HepG2 (cell line): ENCODE results near the gene LAMTOR2. TPM values are rescaled to one million over a fixed set of nuclear protein-coding genes. Genes with fewer than 3 reads are reported as not detected.

Experiments
- ATAC-seq: fragments of 200-7000 bp; cut with Tn5 transposase; 3 replicates; pipeline ENCODE4 v1.9.1; 2020; ENCODE audit warnings: mild to moderate bottlenecking, moderate library complexity
- BruUV-seq: library from RNA; stranded (reverse); fragments of 400-500 nt; replicated peaks from 2 replicates; lab custom pipeline; 2021; lab: Mats Ljungman, UMichigan
- CTCF ChIA-PET: fragments of 300-600 bp; formaldehyde crosslinking; extraction: SDS; loops from one replicate; lab custom pipeline; 2021; ENCODE audit warnings: low total read pairs, inconsistent platforms, low intra/inter-chr PET ratio; lab: Yijun Ruan, JAX
- POLR2A ChIA-PET: fragments of 350-600 bp; sonication (Branson Sonifier 250); formaldehyde crosslinking; loops from one replicate; lab custom pipeline; 2020; ENCODE audit warnings: antibody characterized with exemption, inconsistent platforms; lab: Yijun Ruan, JAX
- DNase-seq: peaks from one replicate; pipeline ENCODE4 v3.0.0-alpha.2; 2015; ENCODE audit warnings: low spot score
- FAIRE-seq: peaks from 3 replicates; lab custom pipeline; 2011; peaks lifted over from hg19 to GRCh38; lab: Jason Lieb, UNC
- H2AFZ ChIP-seq: one replicate; pipeline ENCODE4 v1.6.1; 2011; ENCODE audit warnings: low read length, inconsistent platforms
- H3K27ac ChIP-seq: fragments of 300-600 bp; 3 replicates; pipeline ENCODE4 v1.8.0; 2011; ENCODE audit warnings: mixed run types, mild to moderate bottlenecking, mixed read lengths, low read length, inconsistent platforms; ENCODE audit not compliant: insufficient read depth; ENCODE audit errors: extremely low read length
- H3K27me3 ChIP-seq, 2 experiments: fragments of 200-600 bp in 1 of 2; 2 replicates in 1 of 2; 3 replicates in 1 of 2; pipeline versions ENCODE4 v1.6.0 to v1.8.0; 2011; ENCODE audit warnings: low read length in 2 of 2, mild to moderate bottlenecking in 2 of 2, moderate library complexity in 2 of 2, inconsistent platforms in 1 of 2; ENCODE audit not compliant: insufficient read depth in 2 of 2, control insufficient read depth in 1 of 2
- H3K36me3 ChIP-seq, 2 experiments: fragments of 200-600 bp in 1 of 2; replicated peaks in 1 of 2; 2 replicates in 1 of 2; 3 replicates in 1 of 2; pipeline versions ENCODE4 v1.5.1 to v1.8.0; 2011; ENCODE audit warnings: low read length in 2 of 2, inconsistent platforms in 1 of 2; ENCODE audit not compliant: insufficient read depth in 2 of 2, control insufficient read depth in 1 of 2
- H3K4me1 ChIP-seq: 2 replicates; pipeline ENCODE4 v1.5.1; 2012; ENCODE audit warnings: low read length, inconsistent platforms; ENCODE audit not compliant: insufficient read depth
- H3K4me2 ChIP-seq: 2 replicates; pipeline ENCODE4 v1.6.0; 2011; ENCODE audit warnings: low read depth, low read length, inconsistent platforms
- H3K4me3 ChIP-seq, 3 experiments: fragments of 200-600 bp in 1 of 3; sonication (generic), shearing (Covaris generic) in 1 of 3; replicated peaks in 1 of 3; 2 replicates each; pipeline ENCODE4 v1.5.1; 2011 to 2016; ENCODE audit warnings: low read length in 3 of 3, inconsistent platforms in 2 of 3, low read depth in 2 of 3, mild to moderate bottlenecking in 2 of 3, control low read depth in 1 of 3, mixed read lengths in 1 of 3; ENCODE audit not compliant: insufficient read depth in 1 of 3
- H3K79me2 ChIP-seq: one replicate; pipeline ENCODE4 v1.6.1; 2011; ENCODE audit warnings: low read length, inconsistent platforms; ENCODE audit not compliant: insufficient read depth
- H3K9ac ChIP-seq: 2 replicates; pipeline ENCODE4 v1.6.0; 2011; ENCODE audit warnings: mild to moderate bottlenecking, low read depth, low read length, inconsistent platforms; ENCODE audit not compliant: insufficient read depth
- H3K9me3 ChIP-seq: 2 replicates; pipeline ENCODE4 v1.5.1; 2012; ENCODE audit warnings: mild to moderate bottlenecking, low read length
- H4K20me1 ChIP-seq: 2 replicates; pipeline ENCODE4 v1.6.0; 2011; ENCODE audit warnings: inconsistent platforms, mild to moderate bottlenecking, low read length, moderate library complexity; ENCODE audit not compliant: insufficient read depth
- CHCHD3 ChIP-seq: sonication (generic); formaldehyde crosslinking; IDR thresholded peaks from 2 replicates; pipeline ENCODE4 v1.8.0; 2022; ENCODE audit warnings: mild to moderate bottlenecking, missing genetic modification reagents, moderate library complexity
- MTF2 ChIP-seq: sonication (generic); formaldehyde crosslinking; IDR thresholded peaks from 2 replicates; pipeline ENCODE4 v1.5.0; 2020; ENCODE audit warnings: missing genetic modification reagents, borderline replicate concordance
- MYC ChIP-seq: sonication (generic); formaldehyde crosslinking; IDR thresholded peaks from 2 replicates; pipeline ENCODE4 v1.9.0; 2021; ENCODE audit warnings: missing genetic modification reagents, borderline replicate concordance
- NR2F2 ChIP-seq: IDR thresholded peaks from 2 replicates; pipeline ENCODE4 v1.6.1; 2012; ENCODE audit warnings: low read depth, inconsistent platforms, borderline replicate concordance
- POLR2G ChIP-seq: fragments of 200-400 bp; formaldehyde crosslinking; IDR thresholded peaks from 2 replicates; pipeline ENCODE4 v1.6.1; 2018; ENCODE audit warnings: mild to moderate bottlenecking, low read depth, low read length, moderate library complexity
- RCOR2 ChIP-seq: IDR thresholded peaks from 2 replicates; pipeline ENCODE4 v1.6.1; 2016; ENCODE audit warnings: missing biosample characterization, missing genetic modification reagents
- ZGPAT ChIP-seq: IDR thresholded peaks from 2 replicates; pipeline ENCODE4 v1.6.1; 2016; ENCODE audit warnings: mild to moderate bottlenecking
- ZNF17 ChIP-seq: sonication (generic); formaldehyde crosslinking; IDR thresholded peaks from 2 replicates; pipeline ENCODE4 v1.5.0; 2020; ENCODE audit warnings: mild to moderate bottlenecking, missing genetic modification reagents
- WGBS: methylation state at CpG from one replicate; pipeline ENCODE4 v1.1.6; 2017; ENCODE audit warnings: low lambda C conversion rate; 5-methylcytosine and 5-hydroxymethylcytosine counted together
- in situ Hi-C: cut with HindIII; loops from 2 replicates; pipeline ENCODE4 v1.10.0; 2017; ENCODE audit warnings: low pct_unique_long_range_greater_than_20kb; ENCODE audit not compliant: extremely low pct_ligation_motif_present
- intact Hi-C: fragments of 100-400 bp; cut with micrococcal nuclease; formaldehyde crosslinking; loops from one replicate; pipeline ENCODE4 v1.10.0; 2022; ENCODE audit not compliant: unreplicated experiment
- polyA plus RNA-seq, 8 experiments: library from polyadenylated mRNA; depleted of rRNA in 3 of 8; stranded (reverse) in 7 of 8; unstranded in 1 of 8; fragments of >200 nt; fragmentation: Illumina TruSeq in 4 of 8; extraction: Trizol in 4 of 8; gene quantifications; 2 replicates each; pipeline versions ENCODE4 v1.2.1 to v1.2.3, GENCODE V29; 2011 to 2016; ENCODE audit warnings: low read depth in 4 of 8, missing spikeins in 1 of 8, mixed read lengths in 1 of 8; ENCODE audit not compliant: insufficient read depth in 1 of 8
- total RNA-seq, 5 experiments: library from RNA; depleted of rRNA; stranded (reverse); fragments of >200 nt; fragmentation: Illumina TruSeq; extraction: Trizol; gene quantifications; 2 replicates each; pipeline ENCODE4 v1.2.3, GENCODE V29; 2016; ENCODE audit warnings: low read depth in 1 of 5

The LAMTOR2 gene
- total and polyA plus RNA-seq, 2 of the 13 experiments (the other 11 are each of a cell fraction or from before 2014, with no cell fraction given): 36.5 to 66.4 TPM

GRCh38 chr1:156021093-156021428, 33.5 kb upstream of the LAMTOR2 start:
- BruUV-seq: no TSS peak
- intact Hi-C loops (loop anchor here (2.0 kb wide), 1 partner anchor 46 kb away; no protein-coding TSS in a partner anchor), in situ Hi-C loops (no loop called here)
- TF ChIP-seq ZGPAT (CRISPR knock-in tag) (0 out of 2 replicates have a peak, but pooled peaks have one; percentile 3), MTF2 (0 out of 2 replicates have a peak, but pooled peaks have one; percentile 40), MYC (CRISPR knock-in tag) (no peak), NR2F2 (0 out of 2 replicates have a peak, but pooled peaks have one; percentile 21), CHCHD3 (CRISPR knock-in tag) (0 out of 2 replicates have a peak, but pooled peaks have one; percentile 2), POLR2G (no peak)
- no peak for DNase-seq
- H3K27me3 ChIP-seq: no peaks in the 10 kb centered on the region; a peak in 1 of 5 replicates
- FAIRE-seq: no peak
- H3K4me2 ChIP-seq: peak overlapping the region; percentile 92
- ATAC-seq: no peak
- peak overlapping the region; percentile 92; a peak in 5 of 6 replicates for H3K4me3 ChIP-seq
- 0% methylated on average over 4 of the region's 4 CpGs for WGBS
- H3K27ac ChIP-seq: no peak overlapping the region
- H3K79me2 ChIP-seq: peaks cover 19% of the 10 kb centered on the region
- ChIA-PET CTCF (interaction anchor here (0.5 kb wide), 1 partner anchor 9 kb away, joined by 3 read pairs; no protein-coding TSS in a partner anchor), POLR2A (interaction anchor here (0.7 to 0.8 kb wide), 2 partner anchors 20 to 89 kb away, joined by 3 read pairs; no protein-coding TSS in a partner anchor)
- no peaks in the 10 kb centered on the region for H3K9me3 ChIP-seq
- peaks cover 1 to 9% of the 10 kb centered on the region in 2 experiments; a peak in 3 of 5 replicates for H3K36me3 ChIP-seq
- peak overlapping the region; percentile 82; the same call in 1 of the 2 replicates for H3K9ac ChIP-seq
- peaks cover 39% of the 10 kb centered on the region for H3K4me1 ChIP-seq
- 0 out of 2 replicates have a peak, but pooled peaks cover 2% of the 10 kb centered on the region for H4K20me1 ChIP-seq
- H2AFZ ChIP-seq: peak overlapping the region; percentile 89

- Histone ChIP-seq H3K36me3 (peaks cover 1 to 6% of the 10 kb centered on the region in 2 experiments; a peak in 3 of 5 replicates), H4K20me1 (0 out of 2 replicates have a peak, but pooled peaks cover 2% of the 10 kb centered on the region), H3K4me3 (no peak overlapping the region), H3K27me3 (no peaks in the 10 kb centered on the region; a peak in 1 of 5 replicates), H3K9me3 (no peaks in the 10 kb centered on the region), H3K9ac (no peak overlapping the region), H3K4me1 (peaks cover 40% of the 10 kb centered on the region), H3K79me2 (peaks cover 19% of the 10 kb centered on the region), H3K4me2 (no peak overlapping the region), H3K27ac (no peak overlapping the region), H2AFZ (no peak overlapping the region)
- intact Hi-C loops (loop anchor here (2.0 kb wide), 1 partner anchor 45 kb away; no protein-coding TSS in a partner anchor), in situ Hi-C loops (no loop called here)
- WGBS: 55% methylated on average over 2 of the region's 2 CpGs
- TF ChIP-seq ZNF17 (CRISPR knock-in tag) (no peak), RCOR2 (0 out of 2 replicates have a peak, but pooled peaks have one; percentile 26)
- no TSS peak for BruUV-seq
- no peak for DNase-seq
- ChIA-PET CTCF (no interaction called here), POLR2A (no interaction called here)
- no peak for FAIRE-seq
- no peak for ATAC-seq
Observed at GRCh38 chr1:156021954-156022353, 32.6 kb upstream of the LAMTOR2 start.
